Type B pancreatic cell (in vitro differentiated cells): ENCODE measurements around the gene SDHA. TPM values are rescaled to one million over a fixed set of nuclear protein-coding genes. Genes with fewer than 3 reads are reported as not detected.
"Not testable (repeated sequence)": the region's sequence is repeated elsewhere in the genome, so short reads cannot be mapped to it uniquely, and the experiment has no call there.

Experiments used
- DNase-seq: peaks from one replicate; pipeline ENCODE4 v3.0.0; 2021; ENCODE audit warnings: mixed read lengths; ENCODE audit not compliant: unreplicated experiment; ENCODE audit errors: extremely low spot score
- H3K27ac Mint-ChIP-seq: 2 replicates; pipeline ENCODE4 v1.8.0; 2021; ENCODE audit warnings: mild to moderate bottlenecking, mixed read lengths
- H3K27me3 Mint-ChIP-seq: 2 replicates; pipeline ENCODE4 v1.8.0; 2021; ENCODE audit warnings: mixed read lengths
- H3K36me3 Mint-ChIP-seq: 2 replicates; pipeline ENCODE4 v1.8.0; 2021; ENCODE audit warnings: mixed read lengths
- H3K4me1 Mint-ChIP-seq: one replicate; pipeline ENCODE4 v1.8.0; 2021; ENCODE audit warnings: mixed read lengths; ENCODE audit not compliant: unreplicated experiment
- H3K4me3 Mint-ChIP-seq: 2 replicates; pipeline ENCODE4 v1.8.0; 2021; ENCODE audit warnings: mild to moderate bottlenecking, mixed read lengths
- H3K9me3 Mint-ChIP-seq: 2 replicates; pipeline ENCODE4 v1.8.0; 2021; ENCODE audit warnings: mixed read lengths
- CTCF ChIP-seq: fragments of 200-600 bp; sonication (generic); conservative IDR thresholded peaks from 2 replicates; pipeline ENCODE4 v1.5.0; 2021; ENCODE audit warnings: antibody characterized with exemption, mild to moderate bottlenecking
- total RNA-seq: library from RNA; stranded (reverse); gene quantifications from 2 replicates; pipeline ENCODE4 v1.2.1, GENCODE V29; 2021; ENCODE audit warnings: low replicate concordance

SDHA gene
- total RNA-seq, 1 donor from 2014 or later, result 143 TPM

DNA sequence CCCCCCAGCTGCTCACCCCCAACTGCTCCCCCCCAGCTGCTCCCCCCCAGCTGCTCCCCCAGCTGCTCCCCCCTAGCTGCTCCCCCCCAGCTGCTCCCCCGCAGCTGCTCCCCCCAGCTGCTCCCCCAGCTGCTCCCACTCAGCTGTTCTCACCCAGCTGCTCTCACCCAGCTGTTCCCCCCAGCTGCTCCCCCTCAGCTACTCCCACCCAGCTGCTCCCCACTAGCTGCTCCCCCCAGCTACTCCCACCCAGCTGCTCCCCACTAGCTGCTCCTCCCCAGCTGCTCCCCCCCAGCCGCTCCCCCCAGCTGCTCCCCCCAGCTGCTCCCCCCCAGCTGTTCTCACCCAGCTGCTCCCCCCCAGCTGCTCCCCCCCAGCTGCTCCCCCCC is 80.6 kb downstream of the SDHA start:
- DNase-seq, result no peak
- H3K9me3 Mint-ChIP-seq, result no peaks in the 10 kb centered on the region
- no peak overlapping the region for H3K27ac Mint-ChIP-seq
- no peaks in the 10 kb centered on the region for H3K27me3 Mint-ChIP-seq
- no peak for TF ChIP-seq CTCF
- H3K36me3 Mint-ChIP-seq, result peaks cover 3% of the 10 kb centered on the region
- H3K4me3 Mint-ChIP-seq, result no peak overlapping the region
- peaks cover 32% of the 10 kb centered on the region for H3K4me1 Mint-ChIP-seq

DNA sequence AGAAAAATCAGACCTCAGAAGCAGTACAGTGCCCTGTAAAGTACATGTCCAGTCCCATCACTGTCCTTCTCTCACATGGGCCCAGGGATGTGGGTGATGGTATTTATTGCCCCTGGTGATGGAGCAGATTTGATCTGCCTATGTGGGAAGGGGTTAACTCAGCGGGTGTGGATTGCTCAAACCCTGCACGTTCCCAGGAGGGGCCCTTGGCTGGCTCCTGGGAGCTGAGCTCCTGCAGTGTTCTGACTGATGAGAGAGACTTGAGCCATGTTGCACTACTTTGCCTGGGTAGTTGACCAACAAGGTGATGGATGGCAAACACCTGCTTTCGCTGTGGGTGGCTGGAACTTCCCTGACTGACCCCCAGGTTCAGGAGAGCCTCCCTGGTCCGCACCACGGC is 81.8 kb downstream of the SDHA start:
- H3K4me1 Mint-ChIP-seq, result peaks cover 32% of the 10 kb centered on the region
- not testable (repeated sequence) for DNase-seq, H3K27me3 Mint-ChIP-seq, H3K4me3 Mint-ChIP-seq, H3K27ac Mint-ChIP-seq, H3K9me3 Mint-ChIP-seq, H3K36me3 Mint-ChIP-seq

DNA sequence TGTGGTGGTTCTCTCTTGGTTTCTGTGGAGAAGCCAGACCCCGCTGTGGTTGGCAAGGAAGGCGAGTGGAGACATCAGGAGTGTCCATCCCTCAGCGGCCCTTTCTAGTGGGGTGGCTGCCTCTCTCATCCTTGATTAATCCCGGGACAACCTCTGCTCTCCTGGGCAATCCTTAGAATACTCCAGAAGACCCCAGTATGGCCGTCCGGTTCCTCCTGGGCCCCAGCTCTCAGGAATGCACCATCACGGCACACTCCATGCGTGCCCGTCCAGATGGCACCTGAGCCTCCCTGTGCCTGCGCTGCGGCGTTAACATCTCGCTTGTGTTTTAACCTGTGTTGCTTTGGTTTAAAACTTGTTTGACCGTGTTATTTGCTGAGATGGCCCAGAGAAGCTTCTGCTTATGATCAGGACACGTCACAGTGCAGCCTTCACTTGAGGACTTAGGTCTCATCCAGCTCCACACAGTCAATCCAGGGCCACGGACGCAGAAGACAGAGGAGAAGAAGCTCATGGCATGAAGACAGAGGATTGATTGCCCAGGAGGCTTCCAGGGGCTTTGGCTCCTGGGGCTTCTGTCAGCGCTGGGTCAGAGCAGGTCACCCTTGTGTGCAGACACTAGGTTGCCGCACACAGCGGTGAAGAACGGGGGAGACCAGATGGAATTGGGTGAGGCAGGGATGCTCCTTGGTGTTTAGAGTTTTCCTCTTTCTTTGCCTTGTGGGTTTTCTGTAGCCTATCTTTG is 82.7 kb downstream of the SDHA start:
- Mint-ChIP-seq H3K4me1 (peaks cover 35% of the 10 kb centered on the region), H3K4me3 (peak overlapping the region; percentile 73), H3K27ac (peak overlapping the region; percentile 87)
- DNase-seq, H3K27me3 Mint-ChIP-seq, H3K36me3 Mint-ChIP-seq, H3K9me3 Mint-ChIP-seq: not testable (repeated sequence)

DNA sequence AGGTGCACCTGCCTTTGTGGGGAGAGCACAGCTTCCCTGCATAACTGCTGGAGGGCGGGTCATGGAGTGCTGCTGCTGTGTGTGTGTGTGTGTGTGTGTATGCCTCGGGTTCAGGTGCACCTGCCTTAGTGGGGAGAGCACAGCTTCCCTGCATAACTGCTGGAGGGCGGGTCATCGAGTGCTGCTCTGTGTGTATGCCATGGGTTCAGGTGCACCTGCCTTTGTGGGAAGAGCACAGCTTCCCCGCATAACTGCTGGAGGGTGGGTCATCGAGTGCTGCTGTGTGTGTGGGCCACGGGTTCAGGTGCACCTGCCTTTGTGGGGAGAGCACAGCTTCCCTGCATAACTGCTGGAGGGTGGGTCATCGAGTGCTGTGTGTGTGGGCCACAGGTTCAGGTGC is 84.3 kb downstream of the SDHA start:
- H3K4me3 Mint-ChIP-seq, result peak overlapping the region; percentile 65
- peaks cover 43% of the 10 kb centered on the region for H3K4me1 Mint-ChIP-seq
- not testable (repeated sequence) for H3K9me3 Mint-ChIP-seq, DNase-seq, H3K27me3 Mint-ChIP-seq
- H3K36me3 Mint-ChIP-seq, result peaks cover 12% of the 10 kb centered on the region
- H3K27ac Mint-ChIP-seq, result peak overlapping the region; percentile 87

GRCh38 chr5:302966-303365 is 84.8 kb downstream of the SDHA start:
- DNase-seq, result no peak
- Mint-ChIP-seq H3K9me3 (no peaks in the 10 kb centered on the region), H3K4me1 (peaks cover 43% of the 10 kb centered on the region), H3K27me3 (no peaks in the 10 kb centered on the region), H3K4me3 (no peak overlapping the region), H3K27ac (peak overlapping the region; percentile 87), H3K36me3 (peaks cover 12% of the 10 kb centered on the region)
- no peak for TF ChIP-seq CTCF

- not testable (repeated sequence) for H3K27ac Mint-ChIP-seq, H3K9me3 Mint-ChIP-seq, H3K4me3 Mint-ChIP-seq, H3K27me3 Mint-ChIP-seq, DNase-seq
- H3K4me1 Mint-ChIP-seq, result peaks cover 49% of the 10 kb centered on the region
- H3K36me3 Mint-ChIP-seq, result peaks cover 16% of the 10 kb centered on the region
These were observed 85.6 kb downstream of the SDHA start for GRCh38 chr5:303741-304140.

DNA sequence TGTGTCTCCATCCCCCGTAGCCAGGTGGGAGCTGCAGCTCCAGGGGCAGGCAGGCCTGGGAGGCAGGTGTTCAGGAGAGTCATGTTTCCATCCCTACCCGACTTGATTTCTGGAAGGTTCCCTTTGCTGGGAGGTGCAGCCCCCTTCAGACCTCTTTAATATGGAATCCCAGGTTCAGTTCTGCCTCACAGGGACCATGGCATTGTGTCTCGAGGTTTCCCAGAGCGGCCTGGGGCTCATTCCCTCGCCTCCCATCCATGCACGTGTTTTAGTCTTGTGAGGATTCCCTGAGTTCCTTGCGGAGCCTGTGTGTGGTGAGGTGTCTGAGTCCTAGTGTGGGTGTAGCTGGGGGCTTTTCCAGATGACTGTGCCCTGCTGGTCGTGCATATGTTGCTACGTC is 86.9 kb downstream of the SDHA start:
- Mint-ChIP-seq H3K9me3 (no peaks in the 10 kb centered on the region), H3K27me3 (no peaks in the 10 kb centered on the region), H3K36me3 (peaks cover 16% of the 10 kb centered on the region), H3K4me3 (no peak overlapping the region), H3K27ac (peak overlapping the region; percentile 51), H3K4me1 (peaks cover 50% of the 10 kb centered on the region)
- DNase-seq, result no peak
- no peak for TF ChIP-seq CTCF

GRCh38 chr5:305459-305858 is 87.3 kb downstream of the SDHA start:
- Mint-ChIP-seq H3K36me3 (peaks cover 16% of the 10 kb centered on the region), H3K4me3 (no peak overlapping the region), H3K27me3 (no peaks in the 10 kb centered on the region), H3K4me1 (peaks cover 50% of the 10 kb centered on the region), H3K9me3 (no peaks in the 10 kb centered on the region), H3K27ac (peak overlapping the region; percentile 51)
- no peak for TF ChIP-seq CTCF
- DNase-seq, result no peak
